MCF 10A (cell line): ENCODE measurements around the gene AATK. TPM values are rescaled to one million over a fixed set of nuclear protein-coding genes. Genes with fewer than 3 reads are reported as not detected.

ENCODE experiments used
- BruUV-seq: library from RNA; stranded (reverse); fragments of 400-500 nt; replicated peaks from 2 replicates; lab custom pipeline; 2021; lab: Mats Ljungman, UMichigan
- CTCF ChIA-PET: fragments of 300-600 bp; sonication (Branson Sonifier 250); formaldehyde crosslinking; extraction: SDS; loops from one replicate; lab custom pipeline; 2021; ENCODE audit warnings: antibody characterized with exemption, inconsistent platforms; lab: Yijun Ruan, JAX
- POLR2A ChIA-PET: fragments of 300-600, 350-650 bp; sonication (Branson Sonifier 250); formaldehyde crosslinking; extraction: SDS; loops from one replicate; lab custom pipeline; 2020; ENCODE audit warnings: antibody characterized with exemption, inconsistent platforms; lab: Yijun Ruan, JAX
- DNase-seq: peaks from one replicate; pipeline ENCODE4 v3.0.0-alpha.2; 2018; ENCODE audit not compliant: unreplicated experiment
- H3K27ac Mint-ChIP-seq: one replicate; pipeline ENCODE4 v1.8.0; 2022; ENCODE audit warnings: mild to moderate bottlenecking, low read depth, mixed read lengths; ENCODE audit not compliant: unreplicated experiment
- H3K27me3 Mint-ChIP-seq: one replicate; pipeline ENCODE4 v1.8.0; 2022; ENCODE audit warnings: mixed read lengths; ENCODE audit not compliant: insufficient read depth, unreplicated experiment
- H3K36me3 Mint-ChIP-seq: one replicate; pipeline ENCODE4 v1.8.0; 2022; ENCODE audit warnings: mild to moderate bottlenecking, moderate library complexity, mixed read lengths; ENCODE audit not compliant: insufficient read depth, unreplicated experiment
- H3K4me1 Mint-ChIP-seq: one replicate; pipeline ENCODE4 v1.8.0; 2022; ENCODE audit warnings: mixed read lengths; ENCODE audit not compliant: insufficient read depth, unreplicated experiment
- H3K4me3 Mint-ChIP-seq: one replicate; pipeline ENCODE4 v1.8.0; 2022; ENCODE audit warnings: mild to moderate bottlenecking, moderate library complexity, mixed read lengths; ENCODE audit not compliant: unreplicated experiment
- H3K9me3 Mint-ChIP-seq: one replicate; pipeline ENCODE4 v1.8.0; 2022; ENCODE audit warnings: mixed read lengths; ENCODE audit not compliant: unreplicated experiment
- CTCF ChIP-seq: fragments of 200-600 bp; IDR thresholded peaks from one replicate; pipeline ENCODE4 v1.8.0; 2022; ENCODE audit warnings: antibody characterized with exemption, mild to moderate bottlenecking; ENCODE audit not compliant: unreplicated experiment
- intact Hi-C: fragments of 100-400 bp; cut with micrococcal nuclease; formaldehyde crosslinking; loops from 2 replicates; pipeline ENCODE4 v1.14.1; 2022
- total RNA-seq: library from RNA; stranded (reverse); gene quantifications from 2 replicates; pipeline ENCODE4 v1.2.3, GENCODE V29; 2022

AATK gene
- total RNA-seq, 1 experiment from 2014 or later, result 1.4 TPM

- Mint-ChIP-seq H3K4me3 (no peak overlapping the region), H3K9me3 (no peaks in the 10 kb centered on the region), H3K4me1 (no peaks in the 10 kb centered on the region), H3K27ac (no peak overlapping the region), H3K36me3 (no peaks in the 10 kb centered on the region), H3K27me3 (no peaks in the 10 kb centered on the region)
- intact Hi-C loops, result no loop called here
- ChIA-PET POLR2A (interaction anchor here (1.0 kb wide), 1 partner anchor 12 kb away, joined by 3 read pairs; the partner anchor contains the start of gene CEP131), CTCF (no interaction called here)
- TF ChIP-seq CTCF, result no peak
- BruUV-seq, result no TSS peak
- DNase-seq, result no peak
Observed at GRCh38 chr17:81210466-81210865, 44.4 kb upstream of the AATK start.

- no peak for TF ChIP-seq CTCF
- CTCF ChIA-PET, result interaction anchor here (1.5 kb wide), 1 partner anchor 66 kb away, joined by 3 read pairs; no protein-coding TSS in a partner anchor
- Mint-ChIP-seq H3K27me3 (no peaks in the 10 kb centered on the region), H3K4me3 (no peak overlapping the region), H3K4me1 (no peaks in the 10 kb centered on the region), H3K36me3 (peaks cover 5% of the 10 kb centered on the region), H3K9me3 (no peaks in the 10 kb centered on the region), H3K27ac (no peak overlapping the region)
- DNase-seq, result no peak
- BruUV-seq, result no TSS peak
- POLR2A ChIA-PET, result no interaction called here
- intact Hi-C loops, result no loop called here
Observed at GRCh38 chr17:81209141-81209540, 43.1 kb upstream of the AATK start.

- Mint-ChIP-seq H3K27ac (no peak overlapping the region), H3K4me1 (no peaks in the 10 kb centered on the region), H3K36me3 (peaks cover 9% of the 10 kb centered on the region), H3K4me3 (no peak overlapping the region), H3K27me3 (no peaks in the 10 kb centered on the region), H3K9me3 (no peaks in the 10 kb centered on the region)
- DNase-seq, result no peak
- BruUV-seq, result no TSS peak
- intact Hi-C loops, result no loop called here
- ChIA-PET POLR2A (no interaction called here), CTCF (interaction anchor here (1.5 kb wide), 1 partner anchor 66 kb away, joined by 3 read pairs; no protein-coding TSS in a partner anchor)
- TF ChIP-seq CTCF, result no peak
Observed at GRCh38 chr17:81208651-81209050, 42.6 kb upstream of the AATK start.

- DNase-seq, result no peak
- H3K36me3 Mint-ChIP-seq, result peaks cover 12% of the 10 kb centered on the region
- CTCF ChIA-PET, result interaction anchor here (0.7 to 1.5 kb wide), 2 partner anchors 65 to 277 kb away, joined by 3 read pairs; no protein-coding TSS in a partner anchor
- intact Hi-C loops, result no loop called here
- POLR2A ChIA-PET, result no interaction called here
- no peaks in the 10 kb centered on the region for H3K4me1 Mint-ChIP-seq
- H3K9me3 Mint-ChIP-seq, result no peaks in the 10 kb centered on the region
- BruUV-seq, result no TSS peak
- no peaks in the 10 kb centered on the region for H3K27me3 Mint-ChIP-seq
- TF ChIP-seq CTCF, result no peak
- no peak overlapping the region for H3K27ac Mint-ChIP-seq
- H3K4me3 Mint-ChIP-seq, result no peak overlapping the region
Observed at GRCh38 chr17:81207610-81208581, 41.9 kb upstream of the AATK start.
